Spleen (tissue), 11 donors: Measurements from ENCODE around the gene MAP1LC3B2. TPM values are rescaled to one million over a fixed set of nuclear protein-coding genes. Genes with fewer than 3 reads are reported as not detected.

ENCODE experiments used
- DNase-seq: peaks from one replicate; pipeline ENCODE4 v3.0.0-alpha.2; 2020
- H3K27ac ChIP-seq, 8 donors: fragments of 200-600 bp; sonication (generic) in 7 of 8; 1 replicate in 4 of 8; 2 replicates in 4 of 8; pipeline versions ENCODE4 v1.5.0 to v1.8.0; 2016 to 2021; ENCODE audit warnings: inconsistent platforms in 4 of 8, mild to moderate bottlenecking in 4 of 8, moderate library complexity in 1 of 8
- H3K27me3 ChIP-seq, 7 donors: fragments of 200-600 bp; sonication (generic) in 6 of 7; replicated peaks in 1 of 7; 1 replicate in 4 of 7; 2 replicates in 3 of 7; pipeline versions ENCODE4 v1.5.0 to v1.8.0; 2016 to 2021; ENCODE audit warnings: inconsistent platforms in 3 of 7, mild to moderate bottlenecking in 1 of 7
- H3K36me3 ChIP-seq, 6 donors: fragments of 200-600 bp; sonication (generic) in 5 of 6; 1 replicate in 4 of 6; 2 replicates in 2 of 6; pipeline versions ENCODE4 v1.5.0 to v1.8.0; 2016 to 2021; ENCODE audit warnings: inconsistent platforms in 2 of 6
- H3K4me1 ChIP-seq, 6 donors: fragments of 200-600 bp; sonication (generic) in 5 of 6; 1 replicate in 3 of 6; 2 replicates in 3 of 6; pipeline versions ENCODE4 v1.5.0 to v1.8.0; 2016 to 2021; ENCODE audit warnings: inconsistent platforms in 3 of 6
- H3K4me3 ChIP-seq, 8 donors: fragments of 200-600 bp; sonication (generic) in 7 of 8; 1 replicate in 4 of 8; 2 replicates in 4 of 8; pipeline versions ENCODE4 v1.5.0 to v1.8.0; 2016 to 2021; ENCODE audit warnings: inconsistent platforms in 4 of 8, mild to moderate bottlenecking in 4 of 8, moderate library complexity in 2 of 8
- H3K9me3 ChIP-seq, 8 donors: fragments of 200-600 bp; sonication (generic) in 7 of 8; 1 replicate in 4 of 8; 2 replicates in 4 of 8; pipeline versions ENCODE4 v1.5.0 to v1.8.0; 2016 to 2021; ENCODE audit warnings: inconsistent platforms in 4 of 8
- CTCF ChIP-seq, 11 experiments: fragments of 200-600 bp in 7 of 11; fragments of 450-650 bp in 4 of 11; sonication (generic) in 4 of 11; IDR thresholded peaks in 8 of 11; conservative IDR thresholded peaks in 3 of 11; 1 replicate in 7 of 11; 2 replicates in 4 of 11; pipeline versions ENCODE4 v1.4.0 to v1.8.0; 2016 to 2021; ENCODE audit warnings: antibody characterized with exemption in 11 of 11, inconsistent platforms in 4 of 11, mild to moderate bottlenecking in 1 of 11
- POLR2A ChIP-seq, 3 donors: fragments of 450-650 bp; IDR thresholded peaks; one replicate each; pipeline ENCODE4 v1.5.1; 2017; ENCODE audit warnings: antibody characterized with exemption in 3 of 3, mild to moderate bottlenecking in 1 of 3
- POLR2AphosphoS5 ChIP-seq, 3 donors: sonication (generic); formaldehyde crosslinking; IDR thresholded peaks; one replicate each; pipeline ENCODE4 v1.5.1; 2017; ENCODE audit warnings: antibody characterized with exemption in 3 of 3
- WGBS, 5 donors: extraction: QIAGEN DNeasy Blood & Tissue Kit in 3 of 5; methylation state at CpG; one replicate each; pipeline versions ENCODE4 v1.1.5 to v1.1.7; 2013 to 2018; 5-methylcytosine and 5-hydroxymethylcytosine counted together
- intact Hi-C: fragments of 100-400 bp; cut with DNase I; formaldehyde crosslinking; loops from one replicate; pipeline ENCODE4 v1.15.0; 2023; ENCODE audit warnings: low total_unique reads
- polyA plus RNA-seq, 3 donors: library from polyadenylated mRNA; stranded (reverse); fragments of 200-250 nt; gene quantifications; one replicate each; pipeline ENCODE4 v1.2.1, GENCODE V29; 2013
- total RNA-seq, 7 donors: library from RNA; depleted of rRNA in 3 of 7; stranded (reverse); fragments of >200 nt in 3 of 7; fragmentation: NEBNext Ultra II Directional in 4 of 7; extraction: Animal tissue kit (Norgen Biotek cat#: 25700) in 4 of 7; gene quantifications; one replicate each; pipeline versions ENCODE4 v1.1.0 to v1.2.1, GENCODE V29; 2016 to 2021
- donor health status: healthy with polysubstance abuse.
- donor health status: DM: no; HTN: no; CAD: no; lungs with moderate emphysema.
- donor health status: DM: no; HTN: no; CAD: no.
- donor health status: Bipolar disorder and iron deficiency.
- donor health status: healthy.
- donor health status: DM: no; HTN: no; CAD: no.
- donor health status: DM: yes; HTN: yes; CAD: no.

MAP1LC3B2 gene
- total and polyA plus RNA-seq, 10 donors = 0.86 to 3.0 (median 1.7) TPM

DNA sequence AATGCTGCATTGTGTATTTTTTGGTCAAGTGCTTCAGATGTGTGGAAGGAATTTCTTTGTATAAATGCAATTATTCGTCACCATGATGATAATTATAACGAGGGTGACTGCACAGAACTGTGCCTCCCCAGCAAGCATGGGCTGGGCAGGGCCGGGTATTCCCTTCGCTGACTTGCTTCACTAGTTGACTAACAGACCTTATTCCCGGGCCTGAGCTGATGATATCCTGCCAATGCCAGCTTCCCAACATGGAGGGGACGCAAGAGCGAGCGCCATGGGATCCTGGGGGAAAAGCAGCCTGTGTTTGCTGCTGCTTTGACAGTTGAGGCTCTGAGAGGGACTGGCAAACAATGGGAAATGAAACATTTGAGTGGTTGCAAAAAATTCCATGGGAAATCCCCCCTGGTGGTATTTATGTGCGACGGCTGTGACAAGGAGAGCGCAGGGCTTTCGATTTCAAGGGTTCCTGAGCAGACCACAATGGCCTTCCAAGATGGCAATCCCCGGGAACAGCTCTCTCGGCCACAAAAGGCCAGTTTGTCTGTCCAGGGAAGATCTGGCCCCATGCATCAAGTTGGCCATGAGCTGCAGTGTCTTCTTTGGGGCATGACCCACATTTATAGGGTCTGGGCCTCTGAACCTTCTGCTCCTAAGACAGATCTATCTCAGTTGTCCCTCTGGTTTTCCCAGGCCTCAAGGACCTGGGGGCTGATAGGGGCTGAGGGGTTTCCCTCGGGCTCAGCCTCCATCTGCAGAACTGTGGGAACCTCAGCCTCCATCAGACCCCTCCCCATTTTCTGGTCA, 21.9 kb upstream of the MAP1LC3B2 start:
- peak overlapping the region in 1 of 8 donors; percentile 25 for H3K4me3 ChIP-seq
- H3K27ac ChIP-seq = peak overlapping the region; percentile 27 to 65 (median 46)
- WGBS, 5 donors = 48 to 64% (median 62%) methylated on average over 15 of the region's 15 CpGs
- TF ChIP-seq POLR2A (IDR thresholded peaks at IDR 0.05) (no peak), POLR2AphosphoS5 (IDR thresholded peaks at IDR 0.05) (peak in 1 of 3 donors; percentile 21), CTCF (IDR thresholded peaks at IDR 0.05 in 8 of 11, conservative IDR thresholded peaks at IDR 0.05 in 3 of 11) (no peak)
- peaks cover 23 to 83% (median 62%) of the 10 kb centered on the region in 6 donors for H3K4me1 ChIP-seq
- intact Hi-C loops = no loop called here
- no peaks in the 10 kb centered on the region for H3K27me3 ChIP-seq
- no peaks in the 10 kb centered on the region for H3K9me3 ChIP-seq
- no peak for DNase-seq
- H3K36me3 ChIP-seq = no peaks in the 10 kb centered on the region

GRCh38 chr12:116538076-116538591, 21.0 kb upstream of the MAP1LC3B2 start:
- Histone ChIP-seq H3K4me3 (no peak overlapping the region), H3K27me3 (no peaks in the 10 kb centered on the region), H3K4me1 (peaks cover 23 to 82% (median 55%) of the 10 kb centered on the region in 6 donors), H3K36me3 (no peaks in the 10 kb centered on the region), H3K9me3 (no peaks in the 10 kb centered on the region), H3K27ac (peak overlapping the region in 7 of 8 donors; percentile 27 to 65 (median 49))
- TF ChIP-seq CTCF (IDR thresholded peaks at IDR 0.05 in 8 of 11, conservative IDR thresholded peaks at IDR 0.05 in 3 of 11) = no peak
- TF ChIP-seq POLR2AphosphoS5 (IDR thresholded peaks at IDR 0.05) = no peak
- no peak for TF ChIP-seq POLR2A (IDR thresholded peaks at IDR 0.05)
- intact Hi-C loops = no loop called here
- no peak for DNase-seq
- WGBS, 5 donors = 46 to 80% (median 58%) methylated on average over 1 of the region's 1 CpG

DNA sequence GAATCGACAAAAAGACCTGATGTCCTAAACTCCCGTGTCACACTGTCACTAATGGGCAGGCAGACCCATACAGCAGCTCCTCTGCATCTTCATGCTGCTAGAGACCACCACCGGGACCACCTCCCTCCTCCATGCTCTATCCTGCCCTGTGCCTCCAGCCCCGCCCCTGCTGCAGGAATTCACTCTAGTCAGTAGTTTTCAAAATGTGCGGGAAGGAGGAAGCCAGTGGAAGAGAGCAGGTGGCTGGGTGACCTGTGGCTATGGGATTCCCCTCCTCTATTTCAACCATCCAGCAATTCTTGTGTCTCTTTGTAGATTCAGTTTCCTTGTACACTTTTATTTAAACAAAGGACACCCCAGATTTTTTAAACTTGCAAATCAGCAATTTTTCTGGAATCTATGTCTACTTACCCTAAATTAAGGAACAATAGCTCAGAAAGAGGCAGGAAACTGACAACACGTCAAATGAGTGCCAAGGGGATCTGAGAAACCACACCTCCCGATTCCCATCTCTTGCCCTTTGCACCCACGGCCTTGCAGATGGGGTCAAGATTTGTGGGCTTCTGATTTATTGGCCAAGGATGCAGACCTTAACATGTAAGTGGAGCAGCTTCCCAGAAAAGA, 20.4 kb upstream of the MAP1LC3B2 start:
- H3K9me3 ChIP-seq = no peaks in the 10 kb centered on the region
- H3K4me3 ChIP-seq = no peak overlapping the region
- no peaks in the 10 kb centered on the region for H3K36me3 ChIP-seq
- peak overlapping the region in 5 of 8 donors; percentile 14 to 59 (median 49) for H3K27ac ChIP-seq
- intact Hi-C loops = no loop called here
- peaks cover 23 to 78% (median 49%) of the 10 kb centered on the region in 6 donors for H3K4me1 ChIP-seq
- DNase-seq = no peak
- TF ChIP-seq POLR2A (IDR thresholded peaks at IDR 0.05) = no peak
- WGBS, 5 donors = 48 to 56% (median 50%) methylated on average over 8 of the region's 8 CpGs
- H3K27me3 ChIP-seq = no peaks in the 10 kb centered on the region

DNA sequence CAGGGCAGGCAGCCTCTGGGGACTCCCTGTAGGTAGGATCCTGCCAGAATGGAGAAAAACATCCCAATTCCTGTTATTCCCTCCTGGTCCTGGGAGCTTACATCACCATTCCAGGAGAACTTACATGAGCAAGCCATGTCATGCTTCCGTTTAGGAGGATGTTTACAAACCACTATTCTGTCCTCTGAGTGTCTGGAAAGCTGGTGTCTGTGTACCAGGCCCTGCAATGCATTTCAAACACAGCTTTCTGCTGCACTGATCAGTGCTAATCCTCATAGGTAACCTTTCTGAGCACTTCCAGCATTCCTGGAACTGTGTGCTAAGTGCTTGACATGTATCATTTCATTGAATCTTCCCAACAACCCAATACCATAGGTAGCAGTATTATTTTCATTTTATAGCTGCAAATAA, 19.8 kb upstream of the MAP1LC3B2 start:
- Histone ChIP-seq H3K4me1 (peaks cover 23 to 73% (median 46%) of the 10 kb centered on the region in 6 donors), H3K27ac (peak overlapping the region in 4 of 8 donors; percentile 37 to 59 (median 50)), H3K9me3 (no peaks in the 10 kb centered on the region), H3K27me3 (no peaks in the 10 kb centered on the region), H3K4me3 (no peak overlapping the region), H3K36me3 (no peaks in the 10 kb centered on the region)
- intact Hi-C loops = no loop called here
- no peak for DNase-seq
- no peak for TF ChIP-seq CTCF (IDR thresholded peaks at IDR 0.05 in 8 of 11, conservative IDR thresholded peaks at IDR 0.05 in 3 of 11)
- TF ChIP-seq POLR2AphosphoS5 (IDR thresholded peaks at IDR 0.05) = no peak
- TF ChIP-seq POLR2A (IDR thresholded peaks at IDR 0.05) = no peak
- WGBS, 5 donors = 34 to 85% (median 50%) methylated on average over 1 of the region's 1 CpG
